ENCODE measurements around the gene C19orf81. TPM values are rescaled to one million over a fixed set of nuclear protein-coding genes. Genes with fewer than 3 reads are reported as not detected.

Gene C19orf81
- polyA plus RNA-seq, 1 donor (not counting 4 experiments of a cell fraction or from before 2014, with no cell fraction given): not detected

GRCh38 chr19:50676625-50677197 lies 27.5 kb downstream of the C19orf81 start:
- Histone ChIP-seq H4K20me1 (ENCODE audit: control insufficient read depth, extremely low read depth, insufficient read depth, low read length) (no peaks in the 10 kb centered on the region), H3K9ac (ENCODE audit: control insufficient read depth, extremely low read depth, insufficient read depth, low read length) (no peak overlapping the region), H3K4me1 (ENCODE audit: control insufficient read depth, extremely low read depth, insufficient read depth, low read length) (no peaks in the 10 kb centered on the region), H3K4me2 (ENCODE audit: control insufficient read depth, extremely low read depth, insufficient read depth, low read depth, low read length) (no peak overlapping the region), H3K36me3 (ENCODE audit: control insufficient read depth in 2 of 2, extremely low read depth in 1 of 2, insufficient read depth in 2 of 2, low read length in 2 of 2) (no peaks in the 10 kb centered on the region), H3K9me3 (ENCODE audit: control insufficient read depth, low read depth, low read length) (no peaks in the 10 kb centered on the region), H3K27me3 (ENCODE audit: control insufficient read depth, extremely low read depth, insufficient read depth, low read length) (peaks cover 9% of the 10 kb centered on the region), H3K4me3 (ENCODE audit: control insufficient read depth in 2 of 3, extremely low read depth in 1 of 3, insufficient read depth in 2 of 3, low read depth in 1 of 3, low read length in 3 of 3) (no peak overlapping the region), H3K27ac (ENCODE audit: control insufficient read depth, insufficient read depth, low read length) (no peak overlapping the region), H2AFZ (ENCODE audit: control insufficient read depth, low read length) (no peak overlapping the region), H3K9me1 (ENCODE audit: control insufficient read depth, extremely low read depth, insufficient read depth, low read length) (no peaks in the 10 kb centered on the region), H3K79me2 (ENCODE audit: control insufficient read depth, insufficient read depth, low read length) (no peaks in the 10 kb centered on the region)
- dilution Hi-C loops (cut with MboI; ENCODE audit: extremely low pct_ligation_motif_present, low sequenced_read_pairs): no loop called here
- FAIRE-seq: no peak
- DNase-seq (ENCODE audit: low read depth, low spot score): no peak
- TF ChIP-seq, protein P1, sequence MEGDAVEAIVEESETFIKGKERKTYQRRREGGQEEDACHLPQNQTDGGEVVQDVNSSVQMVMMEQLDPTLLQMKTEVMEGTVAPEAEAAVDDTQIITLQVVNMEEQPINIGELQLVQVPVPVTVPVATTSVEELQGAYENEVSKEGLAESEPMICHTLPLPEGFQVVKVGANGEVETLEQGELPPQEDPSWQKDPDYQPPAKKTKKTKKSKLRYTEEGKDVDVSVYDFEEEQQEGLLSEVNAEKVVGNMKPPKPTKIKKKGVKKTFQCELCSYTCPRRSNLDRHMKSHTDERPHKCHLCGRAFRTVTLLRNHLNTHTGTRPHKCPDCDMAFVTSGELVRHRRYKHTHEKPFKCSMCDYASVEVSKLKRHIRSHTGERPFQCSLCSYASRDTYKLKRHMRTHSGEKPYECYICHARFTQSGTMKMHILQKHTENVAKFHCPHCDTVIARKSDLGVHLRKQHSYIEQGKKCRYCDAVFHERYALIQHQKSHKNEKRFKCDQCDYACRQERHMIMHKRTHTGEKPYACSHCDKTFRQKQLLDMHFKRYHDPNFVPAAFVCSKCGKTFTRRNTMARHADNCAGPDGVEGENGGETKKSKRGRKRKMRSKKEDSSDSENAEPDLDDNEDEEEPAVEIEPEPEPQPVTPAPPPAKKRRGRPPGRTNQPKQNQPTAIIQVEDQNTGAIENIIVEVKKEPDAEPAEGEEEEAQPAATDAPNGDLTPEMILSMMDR (optimal IDR thresholded peaks at IDR 0.05 in 1 of 3, IDR thresholded peaks at IDR 0.05 in 1 of 3, conservative IDR thresholded peaks at IDR 0.05 in 1 of 3; ENCODE audit: extremely low read depth in 1 of 3, insufficient read depth in 2 of 3, low read length in 3 of 3): no peak
- no peak for TF ChIP-seq EZH2 (IDR thresholded peaks at IDR 0.05; ENCODE audit: low read length)

GRCh38 chr19:50677636-50678035 lies 28.4 kb downstream of the C19orf81 start:
- no peaks in the 10 kb centered on the region for H4K20me1 ChIP-seq (ENCODE audit: control insufficient read depth, extremely low read depth, insufficient read depth, low read length)
- DNase-seq (ENCODE audit: low read depth, low spot score) (no peak), FAIRE-seq (no peak)
- H3K79me2 ChIP-seq (ENCODE audit: control insufficient read depth, insufficient read depth, low read length): no peaks in the 10 kb centered on the region
- H3K9ac ChIP-seq (ENCODE audit: control insufficient read depth, extremely low read depth, insufficient read depth, low read length): no peak overlapping the region
- no peak overlapping the region for H3K4me3 ChIP-seq (ENCODE audit: control insufficient read depth in 2 of 3, extremely low read depth in 1 of 3, insufficient read depth in 2 of 3, low read depth in 1 of 3, low read length in 3 of 3)
- H3K4me1 ChIP-seq (ENCODE audit: control insufficient read depth, extremely low read depth, insufficient read depth, low read length): no peaks in the 10 kb centered on the region
- no peaks in the 10 kb centered on the region for H3K9me1 ChIP-seq (ENCODE audit: control insufficient read depth, extremely low read depth, insufficient read depth, low read length)
- no peak for TF ChIP-seq EZH2 (IDR thresholded peaks at IDR 0.05; ENCODE audit: low read length)
- TF ChIP-seq, protein P1 (optimal IDR thresholded peaks at IDR 0.05 in 1 of 3, IDR thresholded peaks at IDR 0.05 in 1 of 3, conservative IDR thresholded peaks at IDR 0.05 in 1 of 3; ENCODE audit: extremely low read depth in 1 of 3, insufficient read depth in 2 of 3, low read length in 3 of 3): no peak
- H3K9me3 ChIP-seq (ENCODE audit: control insufficient read depth, low read depth, low read length): no peaks in the 10 kb centered on the region
- peaks cover 8% of the 10 kb centered on the region for H3K27me3 ChIP-seq (ENCODE audit: control insufficient read depth, extremely low read depth, insufficient read depth, low read length)
- no peak overlapping the region for H3K27ac ChIP-seq (ENCODE audit: control insufficient read depth, insufficient read depth, low read length)
- H3K4me2 ChIP-seq (ENCODE audit: control insufficient read depth, extremely low read depth, insufficient read depth, low read depth, low read length): no peak overlapping the region
- no peak overlapping the region for H2AFZ ChIP-seq (ENCODE audit: control insufficient read depth, low read length)
- dilution Hi-C loops (cut with MboI; ENCODE audit: extremely low pct_ligation_motif_present, low sequenced_read_pairs): no loop called here
- no peaks in the 10 kb centered on the region for H3K36me3 ChIP-seq (ENCODE audit: control insufficient read depth in 2 of 2, extremely low read depth in 1 of 2, insufficient read depth in 2 of 2, low read length in 2 of 2)
